Spleen (tissue), 11 donors: ENCODE results near the gene SEPTIN2. TPM values are rescaled to one million over a fixed set of nuclear protein-coding genes. Genes with fewer than 3 reads are reported as not detected.

Experiments
- DNase-seq: peaks from one replicate; pipeline ENCODE4 v3.0.0-alpha.2; 2020
- H3K27ac ChIP-seq, 8 donors: fragments of 200-600 bp; sonication (generic) in 7 of 8; 1 replicate in 4 of 8; 2 replicates in 4 of 8; pipeline versions ENCODE4 v1.5.0 to v1.8.0; 2016 to 2021; ENCODE audit warnings: inconsistent platforms in 4 of 8, mild to moderate bottlenecking in 4 of 8, moderate library complexity in 1 of 8
- H3K27me3 ChIP-seq, 7 donors: fragments of 200-600 bp; sonication (generic) in 6 of 7; replicated peaks in 1 of 7; 1 replicate in 4 of 7; 2 replicates in 3 of 7; pipeline versions ENCODE4 v1.5.0 to v1.8.0; 2016 to 2021; ENCODE audit warnings: inconsistent platforms in 3 of 7, mild to moderate bottlenecking in 1 of 7
- H3K36me3 ChIP-seq, 6 donors: fragments of 200-600 bp; sonication (generic) in 5 of 6; 1 replicate in 4 of 6; 2 replicates in 2 of 6; pipeline versions ENCODE4 v1.5.0 to v1.8.0; 2016 to 2021; ENCODE audit warnings: inconsistent platforms in 2 of 6
- H3K4me1 ChIP-seq, 6 donors: fragments of 200-600 bp; sonication (generic) in 5 of 6; 1 replicate in 3 of 6; 2 replicates in 3 of 6; pipeline versions ENCODE4 v1.5.0 to v1.8.0; 2016 to 2021; ENCODE audit warnings: inconsistent platforms in 3 of 6
- H3K4me3 ChIP-seq, 8 donors: fragments of 200-600 bp; sonication (generic) in 7 of 8; 1 replicate in 4 of 8; 2 replicates in 4 of 8; pipeline versions ENCODE4 v1.5.0 to v1.8.0; 2016 to 2021; ENCODE audit warnings: inconsistent platforms in 4 of 8, mild to moderate bottlenecking in 4 of 8, moderate library complexity in 2 of 8
- H3K9me3 ChIP-seq, 8 donors: fragments of 200-600 bp; sonication (generic) in 7 of 8; 1 replicate in 4 of 8; 2 replicates in 4 of 8; pipeline versions ENCODE4 v1.5.0 to v1.8.0; 2016 to 2021; ENCODE audit warnings: inconsistent platforms in 4 of 8
- POLR2A ChIP-seq, 3 donors: fragments of 450-650 bp; IDR thresholded peaks; one replicate each; pipeline ENCODE4 v1.5.1; 2017; ENCODE audit warnings: antibody characterized with exemption in 3 of 3, mild to moderate bottlenecking in 1 of 3
- POLR2AphosphoS5 ChIP-seq, 3 donors: sonication (generic); formaldehyde crosslinking; IDR thresholded peaks; one replicate each; pipeline ENCODE4 v1.5.1; 2017; ENCODE audit warnings: antibody characterized with exemption in 3 of 3
- WGBS, 5 donors: extraction: QIAGEN DNeasy Blood & Tissue Kit in 3 of 5; methylation state at CpG; one replicate each; pipeline versions ENCODE4 v1.1.5 to v1.1.7; 2013 to 2018; 5-methylcytosine and 5-hydroxymethylcytosine counted together
- intact Hi-C: fragments of 100-400 bp; cut with DNase I; formaldehyde crosslinking; loops from one replicate; pipeline ENCODE4 v1.15.0; 2023; ENCODE audit warnings: low total_unique reads
- polyA plus RNA-seq, 3 donors: library from polyadenylated mRNA; stranded (reverse); fragments of 200-250 nt; gene quantifications; one replicate each; pipeline ENCODE4 v1.2.1, GENCODE V29; 2013
- total RNA-seq, 7 donors: library from RNA; depleted of rRNA in 3 of 7; stranded (reverse); fragments of >200 nt in 3 of 7; fragmentation: NEBNext Ultra II Directional in 4 of 7; extraction: Animal tissue kit (Norgen Biotek cat#: 25700) in 4 of 7; gene quantifications; one replicate each; pipeline versions ENCODE4 v1.1.0 to v1.2.1, GENCODE V29; 2016 to 2021
- TF ChIP-seq, protein P1 (sequence below), 11 experiments: fragments of 200-600 bp in 7 of 11; fragments of 450-650 bp in 4 of 11; sonication (generic) in 4 of 11; IDR thresholded peaks in 8 of 11; conservative IDR thresholded peaks in 3 of 11; 1 replicate in 7 of 11; 2 replicates in 4 of 11; pipeline versions ENCODE4 v1.4.0 to v1.8.0; 2016 to 2021; ENCODE audit warnings: antibody characterized with exemption in 11 of 11, inconsistent platforms in 4 of 11, mild to moderate bottlenecking in 1 of 11
- donor health status: healthy with polysubstance abuse.
- donor health status: DM: no; HTN: no; CAD: no; lungs with moderate emphysema.
- donor health status: DM: no; HTN: no; CAD: no.
- donor health status: Bipolar disorder and iron deficiency.
- donor health status: healthy.
- donor health status: DM: no; HTN: no; CAD: no.
- donor health status: DM: yes; HTN: yes; CAD: no.

Gene SEPTIN2
- total and polyA plus RNA-seq, 10 donors, result 90.3 to 350 (median 279) TPM

DNA sequence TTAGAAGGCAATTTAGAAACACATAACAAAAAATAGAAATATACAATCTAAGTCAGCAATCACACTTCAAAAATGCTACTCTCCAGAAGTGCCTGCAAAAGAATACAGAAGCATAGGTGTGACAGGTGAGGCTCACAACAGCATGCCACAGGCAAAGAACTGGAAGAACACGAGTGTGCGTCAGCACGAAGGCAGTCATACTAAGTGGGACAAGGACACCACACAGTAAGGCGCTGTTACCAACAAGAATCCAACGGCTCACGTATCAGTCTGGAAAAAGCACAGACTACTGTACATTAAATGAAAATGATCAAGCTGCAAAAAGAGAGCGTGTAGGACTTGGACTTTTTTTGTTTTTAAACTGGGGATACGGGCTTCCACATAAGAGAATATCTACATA lies 19.0 kb upstream of the SEPTIN2 start:
- TF ChIP-seq, protein P1, sequence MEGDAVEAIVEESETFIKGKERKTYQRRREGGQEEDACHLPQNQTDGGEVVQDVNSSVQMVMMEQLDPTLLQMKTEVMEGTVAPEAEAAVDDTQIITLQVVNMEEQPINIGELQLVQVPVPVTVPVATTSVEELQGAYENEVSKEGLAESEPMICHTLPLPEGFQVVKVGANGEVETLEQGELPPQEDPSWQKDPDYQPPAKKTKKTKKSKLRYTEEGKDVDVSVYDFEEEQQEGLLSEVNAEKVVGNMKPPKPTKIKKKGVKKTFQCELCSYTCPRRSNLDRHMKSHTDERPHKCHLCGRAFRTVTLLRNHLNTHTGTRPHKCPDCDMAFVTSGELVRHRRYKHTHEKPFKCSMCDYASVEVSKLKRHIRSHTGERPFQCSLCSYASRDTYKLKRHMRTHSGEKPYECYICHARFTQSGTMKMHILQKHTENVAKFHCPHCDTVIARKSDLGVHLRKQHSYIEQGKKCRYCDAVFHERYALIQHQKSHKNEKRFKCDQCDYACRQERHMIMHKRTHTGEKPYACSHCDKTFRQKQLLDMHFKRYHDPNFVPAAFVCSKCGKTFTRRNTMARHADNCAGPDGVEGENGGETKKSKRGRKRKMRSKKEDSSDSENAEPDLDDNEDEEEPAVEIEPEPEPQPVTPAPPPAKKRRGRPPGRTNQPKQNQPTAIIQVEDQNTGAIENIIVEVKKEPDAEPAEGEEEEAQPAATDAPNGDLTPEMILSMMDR (IDR thresholded peaks at IDR 0.05 in 8 of 11, conservative IDR thresholded peaks at IDR 0.05 in 3 of 11), result no peak
- TF ChIP-seq POLR2A (IDR thresholded peaks at IDR 0.05) (no peak), POLR2AphosphoS5 (IDR thresholded peaks at IDR 0.05) (no peak)
- no peak for DNase-seq
- Histone ChIP-seq H3K36me3 (peaks cover 0 to 15% (median 0%) of the 10 kb centered on the region in 6 donors), H3K4me3 (no peak overlapping the region), H3K9me3 (no peaks in the 10 kb centered on the region), H3K27ac (no peak overlapping the region), H3K4me1 (peaks cover 0 to 54% (median 8%) of the 10 kb centered on the region in 6 donors), H3K27me3 (no peaks in the 10 kb centered on the region)
- 93 to 97% (median 97%) methylated on average over 8 of the region's 8 CpGs for WGBS, 5 donors
- intact Hi-C loops, result no loop called here

DNA sequence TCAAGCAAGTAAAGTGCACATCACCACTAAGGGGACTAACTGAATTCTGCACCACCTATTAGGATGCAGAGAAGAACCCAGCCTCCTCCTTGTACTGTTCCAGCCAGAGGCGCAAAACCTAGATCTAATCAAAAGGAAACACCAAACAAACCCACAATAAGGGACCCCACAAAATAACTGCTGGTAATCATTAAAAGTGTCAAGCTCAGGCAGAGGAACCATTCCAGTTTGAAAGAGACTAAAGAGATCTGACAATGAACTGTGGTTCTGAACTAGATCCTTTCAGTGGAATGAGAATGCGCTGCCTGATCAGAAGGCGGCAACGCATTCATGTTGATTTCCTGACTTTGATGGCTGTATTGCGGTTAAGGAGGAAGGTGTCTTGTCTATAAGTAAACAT lies 17.1 kb upstream of the SEPTIN2 start:
- H3K4me1 ChIP-seq, result peaks cover 0 to 62% (median 9%) of the 10 kb centered on the region in 6 donors
- no peak overlapping the region for H3K4me3 ChIP-seq
- H3K27me3 ChIP-seq, result no peaks in the 10 kb centered on the region
- H3K9me3 ChIP-seq, result no peaks in the 10 kb centered on the region
- H3K27ac ChIP-seq, result no peak overlapping the region
- DNase-seq, result no peak
- WGBS, 5 donors, result 40 to 70% (median 57%) methylated on average over 5 of the region's 5 CpGs
- intact Hi-C loops, result no loop called here
- TF ChIP-seq, protein P1 (IDR thresholded peaks at IDR 0.05 in 8 of 11, conservative IDR thresholded peaks at IDR 0.05 in 3 of 11), result no peak
- no peak for TF ChIP-seq POLR2AphosphoS5 (IDR thresholded peaks at IDR 0.05)
- TF ChIP-seq POLR2A (IDR thresholded peaks at IDR 0.05), result no peak
- peaks cover 0 to 15% (median 0%) of the 10 kb centered on the region in 6 donors for H3K36me3 ChIP-seq

DNA sequence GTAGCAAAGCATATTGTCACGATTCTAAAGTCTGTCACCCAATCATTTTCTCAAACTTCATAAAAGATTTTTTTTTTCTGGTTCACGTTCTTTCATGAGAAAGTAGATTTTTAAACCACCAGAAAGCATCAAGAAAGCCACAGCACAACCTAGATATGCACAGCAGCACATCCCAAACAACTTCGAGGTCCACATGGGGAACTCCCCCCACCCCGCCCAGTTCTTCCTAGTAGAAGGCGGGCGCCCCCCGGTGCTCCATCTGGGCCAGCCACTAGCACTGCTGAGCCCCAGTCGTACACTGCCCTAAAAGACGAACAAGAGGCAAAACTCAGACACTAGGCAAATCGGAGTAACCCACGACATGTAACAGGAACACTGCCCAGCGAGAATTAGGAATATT lies 15.7 kb upstream of the SEPTIN2 start:
- TF ChIP-seq, protein P1 (IDR thresholded peaks at IDR 0.05 in 8 of 11, conservative IDR thresholded peaks at IDR 0.05 in 3 of 11), result no peak
- no peak for TF ChIP-seq POLR2AphosphoS5 (IDR thresholded peaks at IDR 0.05)
- TF ChIP-seq POLR2A (IDR thresholded peaks at IDR 0.05), result no peak
- WGBS, 5 donors, result 78 to 86% (median 81%) methylated on average over 12 of the region's 12 CpGs
- no peak overlapping the region for H3K27ac ChIP-seq

DNA sequence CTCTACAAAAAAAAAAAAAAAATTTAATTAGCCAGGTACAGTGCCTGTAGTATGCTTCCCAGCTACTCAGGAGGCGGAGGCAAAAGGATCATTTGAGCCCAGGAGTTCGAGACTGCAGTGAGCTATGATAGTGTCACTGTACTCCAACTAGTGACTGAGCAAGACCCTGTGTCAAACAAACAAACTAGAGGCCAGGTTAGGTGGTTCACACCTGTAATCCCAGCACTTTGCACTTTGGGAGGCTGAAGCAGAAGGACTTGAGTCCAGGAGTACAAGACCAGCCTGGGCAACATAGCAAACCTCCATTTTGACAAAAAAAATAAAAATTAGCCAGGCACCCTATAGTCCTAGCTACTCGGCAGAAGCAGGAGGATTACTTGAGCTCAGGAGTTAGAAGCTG lies 13.6 kb upstream of the SEPTIN2 start:
- Histone ChIP-seq H3K9me3 (no peaks in the 10 kb centered on the region), H3K27ac (no peak overlapping the region), H3K36me3 (peaks cover 0 to 17% (median 0%) of the 10 kb centered on the region in 6 donors), H3K4me1 (peaks cover 0 to 90% (median 31%) of the 10 kb centered on the region in 6 donors), H3K4me3 (no peak overlapping the region), H3K27me3 (no peaks in the 10 kb centered on the region)
- 91 to 100% (median 94%) methylated on average over 3 of the region's 3 CpGs for WGBS, 5 donors
- TF ChIP-seq POLR2AphosphoS5 (IDR thresholded peaks at IDR 0.05) (no peak), POLR2A (IDR thresholded peaks at IDR 0.05) (no peak)
- TF ChIP-seq, protein P1 (IDR thresholded peaks at IDR 0.05 in 8 of 11, conservative IDR thresholded peaks at IDR 0.05 in 3 of 11), result no peak
- intact Hi-C loops, result no loop called here
- DNase-seq, result no peak

More for the DNA sequence above, 15.7 kb upstream of the SEPTIN2 start:
- Histone ChIP-seq H3K27me3 (no peaks in the 10 kb centered on the region), H3K9me3 (no peaks in the 10 kb centered on the region), H3K36me3 (peaks cover 0 to 15% (median 0%) of the 10 kb centered on the region in 6 donors), H3K4me1 (peaks cover 0 to 75% (median 18%) of the 10 kb centered on the region in 6 donors), H3K4me3 (no peak overlapping the region)
- no peak for DNase-seq
- intact Hi-C loops, result no loop called here
